Measurements from ENCODE around the gene STK39.
"Not testable (repeated sequence)": the region's sequence is repeated elsewhere in the genome, so short reads cannot be mapped to it uniquely, and the experiment has no call there.

STK39 gene

DNA sequence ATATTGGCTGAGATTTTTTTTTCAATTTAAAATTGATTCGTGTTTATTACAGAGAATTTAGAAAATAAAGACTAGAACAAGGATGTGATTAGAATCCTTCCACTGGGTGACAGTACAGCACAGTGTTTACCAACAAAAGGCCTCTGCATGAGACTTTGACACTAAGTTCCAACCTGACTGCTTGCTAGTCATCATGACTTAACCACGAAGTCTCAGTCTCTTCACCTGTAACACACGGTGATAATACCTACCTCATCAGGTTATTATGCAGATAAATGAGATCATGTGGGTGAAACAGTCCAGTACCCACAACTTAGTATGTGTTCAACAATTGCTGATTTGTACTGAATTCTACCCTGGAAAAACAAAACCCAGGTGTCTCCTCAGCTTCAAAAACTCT is 151.2 kb downstream of the STK39 start:
- Mint-ChIP-seq H3K4me1 (ENCODE audit: low read depth) (no peaks in the 10 kb centered on the region), H3K4me3 (no peak overlapping the region), H3K27me3 (ENCODE audit: low read depth) (no peaks in the 10 kb centered on the region), H3K36me3 (ENCODE audit: low read depth) (peaks cover 8% of the 10 kb centered on the region), H3K9me3 (no peaks in the 10 kb centered on the region), H3K27ac (no peak overlapping the region)
- no peak for DNase-seq (ENCODE audit: low spot score)

DNA sequence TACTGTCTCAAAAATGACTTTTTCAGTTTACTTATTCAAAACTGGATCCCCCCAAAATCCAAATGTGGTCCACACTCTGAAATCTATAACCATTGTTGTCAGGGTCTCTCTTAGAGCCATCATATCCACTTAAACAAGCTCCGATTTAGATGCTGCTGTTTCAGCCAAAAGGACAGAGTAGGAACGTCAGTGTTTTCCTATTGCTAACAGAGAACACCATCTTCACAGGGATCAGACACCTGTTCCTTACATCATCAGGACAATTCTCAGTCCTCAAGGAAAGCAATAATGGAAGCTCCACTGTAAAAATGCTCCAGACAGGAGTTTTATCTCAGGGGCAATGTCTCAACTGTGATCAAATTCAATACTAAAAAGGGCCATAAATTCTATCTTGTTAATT is 155.4 kb downstream of the STK39 start:
- Mint-ChIP-seq H3K27me3 (ENCODE audit: low read depth) (no peaks in the 10 kb centered on the region), H3K4me1 (ENCODE audit: low read depth) (peaks cover 17% of the 10 kb centered on the region), H3K36me3 (ENCODE audit: low read depth) (peaks cover 17% of the 10 kb centered on the region), H3K9me3 (no peaks in the 10 kb centered on the region), H3K4me3 (no peak overlapping the region), H3K27ac (no peak overlapping the region)
- DNase-seq (ENCODE audit: low spot score), result no peak

DNA sequence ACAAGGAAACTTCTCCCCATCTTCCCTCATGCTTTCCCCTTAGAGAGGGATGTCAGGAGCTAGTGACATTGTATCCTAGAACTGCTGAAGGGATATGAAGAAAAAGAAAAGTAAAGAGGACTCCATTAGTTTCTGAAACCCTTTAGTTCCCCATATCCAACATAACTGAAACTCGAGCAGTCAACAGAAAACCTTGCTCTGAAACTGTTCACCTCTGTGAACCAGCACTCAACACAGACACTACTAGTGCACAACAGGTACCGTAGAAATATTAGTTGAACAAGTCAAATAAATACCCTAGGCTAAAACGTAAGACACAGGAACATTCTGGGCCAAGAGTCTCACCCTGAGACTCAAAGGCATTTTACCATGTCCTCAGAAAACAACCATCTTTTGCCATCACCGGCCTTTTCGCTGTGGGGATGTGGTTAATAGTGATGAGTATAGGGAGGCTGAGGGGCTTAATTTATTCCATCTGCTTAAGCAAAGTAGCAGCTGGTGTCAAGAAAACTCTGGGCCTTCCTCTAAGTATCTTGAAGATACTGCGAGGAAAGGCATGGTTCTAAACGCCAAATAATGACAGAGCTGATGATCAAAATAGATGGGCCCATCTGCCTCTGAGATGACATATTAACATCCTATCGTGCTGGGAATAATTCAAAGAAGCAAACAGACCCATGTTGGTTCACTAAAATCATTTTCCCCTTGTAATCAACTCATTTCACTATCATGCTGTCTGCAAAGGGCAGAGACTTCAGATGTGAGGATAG is 156.8 kb downstream of the STK39 start:
- H3K27me3 Mint-ChIP-seq (ENCODE audit: low read depth), result no peaks in the 10 kb centered on the region
- H3K4me3 Mint-ChIP-seq, result no peak overlapping the region
- H3K36me3 Mint-ChIP-seq (ENCODE audit: low read depth), result peaks cover 17% of the 10 kb centered on the region
- DNase-seq (ENCODE audit: low spot score), result no peak
- H3K27ac Mint-ChIP-seq, result no peak overlapping the region
- peaks cover 17% of the 10 kb centered on the region for H3K4me1 Mint-ChIP-seq (ENCODE audit: low read depth)
- no peaks in the 10 kb centered on the region for H3K9me3 Mint-ChIP-seq

DNA sequence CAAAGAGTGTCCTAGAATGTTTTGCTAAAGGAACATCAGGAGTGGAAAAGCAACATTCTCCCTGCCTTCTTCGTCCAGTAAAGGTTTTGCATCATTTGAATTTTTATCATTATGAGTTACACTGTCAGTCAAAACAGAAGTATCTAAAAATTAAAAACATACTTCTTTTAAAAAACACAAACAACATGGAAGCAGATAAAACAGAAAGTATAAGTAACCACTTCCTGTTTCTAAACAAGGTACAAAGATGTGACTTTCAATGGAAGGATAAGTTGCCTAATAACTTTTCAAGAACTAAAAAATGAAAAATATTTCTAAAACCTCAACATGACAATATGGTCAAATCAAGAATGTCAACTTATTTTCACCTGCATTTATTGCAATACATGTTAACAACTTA is 158.2 kb downstream of the STK39 start:
- Mint-ChIP-seq H3K27ac (peak overlapping the region; percentile 81), H3K4me3 (peak overlapping the region; percentile 31), H3K4me1 (ENCODE audit: low read depth) (peaks cover 17% of the 10 kb centered on the region), H3K9me3 (no peaks in the 10 kb centered on the region), H3K36me3 (ENCODE audit: low read depth) (peaks cover 22% of the 10 kb centered on the region), H3K27me3 (ENCODE audit: low read depth) (no peaks in the 10 kb centered on the region)
- DNase-seq (ENCODE audit: low spot score), result no peak

DNA sequence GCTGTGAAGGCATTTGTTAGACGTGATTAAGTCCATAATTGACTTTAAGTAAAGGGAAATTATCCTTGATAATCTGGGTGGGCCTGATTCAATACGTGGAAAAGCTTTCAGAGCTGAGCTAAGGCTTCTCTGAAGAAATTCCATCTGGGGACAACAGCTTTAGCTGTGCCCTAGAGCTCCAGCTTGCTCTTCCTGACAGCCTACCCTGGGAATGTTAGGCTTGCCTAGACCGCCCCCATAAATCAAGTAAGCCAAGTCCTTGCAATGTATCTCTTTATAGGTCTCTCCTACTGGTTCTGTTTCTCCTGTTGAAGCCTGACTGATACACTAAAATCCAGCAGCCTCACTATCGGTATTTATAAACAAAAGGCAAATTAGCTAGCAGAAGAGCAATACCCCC is 160.0 kb downstream of the STK39 start:
- H3K27ac Mint-ChIP-seq, result no peak overlapping the region
- DNase-seq (ENCODE audit: low spot score), result no peak
- H3K9me3 Mint-ChIP-seq, result no peaks in the 10 kb centered on the region
- no peaks in the 10 kb centered on the region for H3K27me3 Mint-ChIP-seq (ENCODE audit: low read depth)
- peaks cover 17% of the 10 kb centered on the region for H3K4me1 Mint-ChIP-seq (ENCODE audit: low read depth)
- peaks cover 34% of the 10 kb centered on the region for H3K36me3 Mint-ChIP-seq (ENCODE audit: low read depth)
- H3K4me3 Mint-ChIP-seq, result no peak overlapping the region

DNA sequence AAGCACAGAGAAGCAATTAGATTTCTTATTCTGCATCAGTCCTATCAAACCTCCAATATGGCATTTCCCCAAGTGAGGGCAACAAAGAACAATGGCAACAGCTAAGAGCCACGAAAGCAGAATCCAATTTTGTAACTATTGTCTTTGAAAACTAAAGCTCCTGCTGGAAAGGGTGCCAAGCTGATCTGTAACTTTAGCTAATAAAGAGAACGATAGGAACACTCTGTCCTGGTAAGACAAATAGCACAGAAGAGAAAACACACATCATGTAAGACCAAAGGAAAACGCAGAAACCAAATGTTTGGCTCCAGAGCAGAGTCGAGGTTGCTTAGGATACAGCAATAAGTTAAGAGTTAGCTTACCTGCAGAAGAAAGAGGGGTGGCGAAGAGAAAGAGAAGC is 160.5 kb downstream of the STK39 start:
- H3K27me3 Mint-ChIP-seq (ENCODE audit: low read depth), result no peaks in the 10 kb centered on the region

DNA sequence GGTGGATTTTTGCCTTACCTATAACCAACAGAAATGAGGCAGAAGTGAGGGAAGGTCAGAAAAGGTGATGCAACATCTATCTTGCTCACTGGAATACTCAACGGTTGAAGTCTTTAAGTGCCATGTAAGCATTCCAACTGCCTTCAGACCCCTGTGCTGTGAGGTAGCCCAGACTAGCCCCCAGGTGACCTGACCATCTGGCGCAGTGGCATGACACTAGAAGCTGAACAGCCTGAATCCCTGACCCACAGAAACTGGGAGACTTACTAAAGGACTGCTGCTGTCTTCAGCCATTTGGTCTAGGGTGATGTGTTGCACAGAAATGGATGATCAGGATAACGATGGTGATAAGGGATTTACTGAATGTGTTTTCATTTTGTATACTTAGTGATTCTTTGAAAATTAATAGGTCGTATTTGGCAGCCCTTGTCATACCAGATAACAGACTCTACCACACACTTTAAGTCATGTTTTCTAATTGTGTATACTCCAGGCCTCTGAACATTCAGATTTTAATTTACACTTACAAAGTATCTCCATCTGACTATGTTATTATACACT is 161.5 kb downstream of the STK39 start:
- H3K9me3 Mint-ChIP-seq, result no peaks in the 10 kb centered on the region
- no peak overlapping the region for H3K27ac Mint-ChIP-seq
- no peak overlapping the region for H3K4me3 Mint-ChIP-seq
- H3K4me1 Mint-ChIP-seq (ENCODE audit: low read depth), result peaks cover 18% of the 10 kb centered on the region
- no peak for DNase-seq (ENCODE audit: low spot score)
- H3K36me3 Mint-ChIP-seq (ENCODE audit: low read depth), result peaks cover 46% of the 10 kb centered on the region
- H3K27me3 Mint-ChIP-seq (ENCODE audit: low read depth), result no peaks in the 10 kb centered on the region

More for the DNA sequence above, 160.5 kb downstream of the STK39 start:
- H3K4me1 Mint-ChIP-seq (ENCODE audit: low read depth), result peaks cover 18% of the 10 kb centered on the region
- no peak for DNase-seq (ENCODE audit: low spot score)
- no peak overlapping the region for H3K4me3 Mint-ChIP-seq
- peaks cover 40% of the 10 kb centered on the region for H3K36me3 Mint-ChIP-seq (ENCODE audit: low read depth)
- no peak overlapping the region for H3K27ac Mint-ChIP-seq
- no peaks in the 10 kb centered on the region for H3K9me3 Mint-ChIP-seq

DNA sequence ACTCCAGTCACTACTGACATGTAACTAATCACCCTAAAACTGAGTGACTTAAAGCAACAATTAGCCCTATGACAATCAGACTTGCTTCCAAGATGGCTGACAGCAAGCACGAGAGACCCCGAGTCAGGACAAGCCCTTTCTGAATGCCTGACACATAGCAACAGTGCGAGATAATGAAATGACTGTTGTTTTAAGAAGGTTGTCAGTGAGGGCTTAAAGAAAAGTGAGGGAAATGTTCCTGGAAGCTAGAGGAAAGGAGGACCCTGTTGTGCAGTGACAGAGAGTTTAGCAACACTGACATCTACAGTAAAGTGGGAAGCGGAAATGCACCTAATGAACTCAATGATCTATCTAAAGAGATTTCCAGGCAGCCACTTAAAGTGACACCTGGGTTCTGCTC is 163.1 kb downstream of the STK39 start:
- Mint-ChIP-seq H3K27ac (no peak overlapping the region), H3K36me3 (ENCODE audit: low read depth) (peaks cover 47% of the 10 kb centered on the region), H3K4me1 (ENCODE audit: low read depth) (peaks cover 13% of the 10 kb centered on the region), H3K4me3 (no peak overlapping the region), H3K9me3 (no peaks in the 10 kb centered on the region), H3K27me3 (ENCODE audit: low read depth) (no peaks in the 10 kb centered on the region)
- DNase-seq (ENCODE audit: low spot score), result no peak

DNA sequence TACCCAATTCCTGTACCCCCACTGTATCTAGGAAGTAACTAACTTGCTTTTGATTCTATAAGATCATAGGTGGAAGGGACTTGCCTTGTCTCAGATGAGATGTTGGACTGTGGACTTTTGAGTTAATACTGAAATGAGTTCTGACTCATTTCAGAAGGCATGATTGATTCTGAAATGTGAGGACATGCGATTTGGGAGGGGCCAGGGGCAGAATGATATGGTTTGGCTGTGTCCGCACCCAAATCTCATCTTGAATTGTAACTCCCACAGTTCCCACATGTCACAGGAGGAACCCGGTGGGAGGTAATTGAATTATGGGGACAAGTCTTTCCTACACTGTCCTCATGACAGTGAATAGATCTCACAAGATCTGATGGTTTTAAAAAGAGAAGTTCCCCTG is 165.9 kb downstream of the STK39 start:
- not testable (repeated sequence) for H3K27me3 Mint-ChIP-seq (ENCODE audit: low read depth); H3K4me3 Mint-ChIP-seq; H3K4me1 Mint-ChIP-seq (ENCODE audit: low read depth); DNase-seq (ENCODE audit: low spot score); H3K9me3 Mint-ChIP-seq; H3K27ac Mint-ChIP-seq
- peaks cover 42% of the 10 kb centered on the region for H3K36me3 Mint-ChIP-seq (ENCODE audit: low read depth)

DNA sequence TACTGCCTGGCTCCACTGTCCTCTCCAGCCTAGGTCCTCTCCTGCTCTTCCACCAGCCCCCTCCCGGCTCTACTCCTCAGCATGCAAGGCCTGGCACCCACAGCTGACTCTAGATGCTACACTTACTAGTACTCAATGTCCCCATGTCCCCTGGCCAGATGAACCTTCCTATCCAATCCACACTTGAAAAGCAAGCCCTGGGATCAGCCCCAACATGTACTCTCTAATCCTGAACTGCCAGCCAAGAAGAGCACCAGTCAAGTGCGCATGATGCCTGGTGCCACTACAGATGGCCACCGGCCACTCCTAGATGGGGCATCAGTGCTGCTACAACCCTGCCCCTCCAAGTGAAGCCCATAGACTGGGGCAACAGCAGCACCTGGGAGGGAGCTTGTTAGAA is 168.2 kb downstream of the STK39 start:
- H3K27me3 Mint-ChIP-seq (ENCODE audit: low read depth), result no peaks in the 10 kb centered on the region
- H3K27ac Mint-ChIP-seq, result no peak overlapping the region
- no peak for DNase-seq (ENCODE audit: low spot score)
- no peaks in the 10 kb centered on the region for H3K9me3 Mint-ChIP-seq
- no peak overlapping the region for H3K4me3 Mint-ChIP-seq
- peaks cover 44% of the 10 kb centered on the region for H3K36me3 Mint-ChIP-seq (ENCODE audit: low read depth)
- peaks cover 6% of the 10 kb centered on the region for H3K4me1 Mint-ChIP-seq (ENCODE audit: low read depth)

DNA sequence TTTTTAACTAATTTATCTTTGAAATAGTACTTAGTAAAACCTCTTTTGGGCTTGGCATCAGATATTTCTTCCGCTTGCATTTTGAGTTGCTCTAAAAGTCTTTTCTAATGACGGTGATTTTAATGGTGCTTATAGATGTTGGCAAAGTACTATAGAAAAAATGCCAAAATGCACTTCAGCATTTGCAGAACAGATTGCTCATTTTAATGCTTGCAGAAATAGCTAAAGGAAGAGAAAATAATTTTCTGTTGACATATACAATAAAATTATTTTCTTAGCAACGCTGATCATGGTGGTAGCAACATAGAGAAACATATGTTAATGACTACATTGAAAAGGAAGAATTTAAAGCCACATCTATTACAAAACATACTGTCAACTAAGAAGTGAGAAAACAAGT is 170.7 kb downstream of the STK39 start:
- Mint-ChIP-seq H3K9me3 (no peaks in the 10 kb centered on the region), H3K27ac (no peak overlapping the region), H3K27me3 (ENCODE audit: low read depth) (no peaks in the 10 kb centered on the region), H3K4me1 (ENCODE audit: low read depth) (peaks cover 3% of the 10 kb centered on the region), H3K36me3 (ENCODE audit: low read depth) (peaks cover 33% of the 10 kb centered on the region), H3K4me3 (no peak overlapping the region)
- DNase-seq (ENCODE audit: low spot score), result no peak

DNA sequence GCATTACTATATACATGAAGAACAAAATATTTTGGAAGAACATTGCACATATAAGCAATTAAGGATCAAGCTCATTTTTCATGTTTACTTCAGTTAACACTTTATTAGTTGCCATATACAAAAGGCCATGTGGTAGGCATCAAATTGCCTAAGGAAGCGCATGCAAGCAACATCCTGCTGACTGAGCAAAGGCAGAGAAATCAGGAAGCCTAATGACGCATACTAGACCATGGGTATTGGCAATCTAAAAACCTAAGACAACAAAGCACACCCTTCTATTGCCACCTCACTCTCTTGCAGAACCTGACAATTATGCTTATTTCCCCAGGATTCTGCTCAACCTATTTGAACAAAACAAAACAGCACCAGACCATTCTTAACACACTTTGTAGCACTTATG is 171.9 kb downstream of the STK39 start:
- Mint-ChIP-seq H3K27ac (no peak overlapping the region), H3K4me3 (no peak overlapping the region), H3K36me3 (ENCODE audit: low read depth) (peaks cover 32% of the 10 kb centered on the region), H3K4me1 (ENCODE audit: low read depth) (peaks cover 3% of the 10 kb centered on the region), H3K9me3 (no peaks in the 10 kb centered on the region), H3K27me3 (ENCODE audit: low read depth) (no peaks in the 10 kb centered on the region)
- DNase-seq (ENCODE audit: low spot score), result no peak

DNA sequence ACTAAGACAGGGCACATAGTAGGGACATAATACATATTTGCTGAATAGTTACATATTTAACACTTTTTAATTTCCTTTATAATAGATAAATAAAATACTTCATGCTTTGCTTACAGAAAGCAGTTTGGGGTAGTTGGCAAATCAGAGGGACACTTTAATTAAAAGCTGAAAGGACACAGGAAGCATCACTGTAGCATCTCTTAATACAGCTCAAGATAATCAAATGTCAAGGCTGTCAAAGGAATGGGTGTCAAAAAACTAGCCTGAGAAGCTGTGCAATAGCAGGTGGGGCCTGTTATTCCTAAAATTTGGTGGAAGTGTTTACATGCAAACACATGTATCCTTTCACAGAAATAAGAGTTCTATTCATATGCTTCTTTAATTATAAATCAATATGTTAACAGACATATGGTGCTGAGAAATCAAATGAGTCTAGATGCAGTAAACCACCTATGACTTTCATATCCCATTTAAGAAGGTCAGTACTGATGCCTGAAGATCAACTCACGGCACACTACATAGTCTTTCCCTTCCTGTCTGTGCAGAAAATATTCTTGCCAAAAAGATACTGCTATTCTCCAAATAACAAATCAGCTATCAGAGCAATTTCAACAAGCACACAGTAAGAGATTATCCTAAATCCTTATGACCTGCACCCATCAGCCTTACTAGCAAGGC is 174.6 kb downstream of the STK39 start:
- H3K9me3 Mint-ChIP-seq, result no peaks in the 10 kb centered on the region
- DNase-seq (ENCODE audit: low spot score), result no peak
- peaks cover 3% of the 10 kb centered on the region for H3K4me1 Mint-ChIP-seq (ENCODE audit: low read depth)

More for the DNA sequence above, 174.6 kb downstream of the STK39 start:
- Mint-ChIP-seq H3K4me3 (no peak overlapping the region), H3K27me3 (ENCODE audit: low read depth) (no peaks in the 10 kb centered on the region), H3K36me3 (ENCODE audit: low read depth) (peaks cover 21% of the 10 kb centered on the region), H3K27ac (no peak overlapping the region)
